A673 (cell line): ENCODE measurements around the gene HARS1.

Source experiments
- CTCF ChIP-seq: fragments of 300-800, 200-600 bp; sonication (generic); conservative IDR thresholded peaks from 2 replicates; pipeline ENCODE4 v1.5.1; 2017; ENCODE audit warnings: low read depth, mild to moderate bottlenecking, antibody characterized with exemption, low read length, moderate library complexity, mixed read lengths
- EZH2 ChIP-seq: fragments of 200-600 bp; sonication (generic); IDR thresholded peaks from 2 replicates; pipeline ENCODE4 v1.6.1; 2017; ENCODE audit warnings: borderline replicate concordance, low read depth, mild to moderate bottlenecking, mixed read lengths, antibody characterized with exemption, low read length; ENCODE audit not compliant: poor library complexity, severe bottlenecking

GRCh38 chr5:140634103-140634502, 57.1 kb downstream of the HARS1 start:
- no peak for TF ChIP-seq CTCF
- no peak for TF ChIP-seq EZH2
